Loucy (cell line): ENCODE data around the gene RBM26.

Experiments used
- CTCF ChIP-seq: fragments of 200-600 bp; sonication (generic); conservative IDR thresholded peaks from 2 replicates; pipeline ENCODE4 v1.5.1; 2014; ENCODE audit warnings: mild to moderate bottlenecking, antibody characterized with exemption, low read length
- EZH2phosphoT487 ChIP-seq: fragments of 200-600 bp; IDR thresholded peaks from 2 replicates; pipeline ENCODE4 v1.6.1; 2018; ENCODE audit warnings: antibody characterized with exemption, mild to moderate bottlenecking, moderate library complexity, borderline replicate concordance

- TF ChIP-seq CTCF (no peak), EZH2phosphoT487 (no peak)
Measured at GRCh38 chr13:79392882-79393563, 13.0 kb downstream of the RBM26 start.
